K562 (cell line): ENCODE results near the gene RELL2. TPM values are rescaled to one million over a fixed set of nuclear protein-coding genes. Genes with fewer than 3 reads are reported as not detected.

Experiments
- GTF2F1 ChIP-seq: IDR thresholded peaks from 2 replicates; pipeline ENCODE4 v1.6.1; 2011; ENCODE audit warnings: low read depth, low read length, improper control_type of control experiment
- HDAC3 ChIP-seq: fragments of 450-650 bp; IDR thresholded peaks from 2 replicates; pipeline ENCODE4 v1.6.1; 2018; ENCODE audit warnings: borderline replicate concordance, mild to moderate bottlenecking, moderate library complexity; ENCODE audit not compliant: partially characterized antibody
- JUN ChIP-seq, 2 experiments: sonication (generic) in 1 of 2; formaldehyde crosslinking in 1 of 2; IDR thresholded peaks; 2 replicates each; pipeline versions ENCODE4 v1.6.1 to v1.8.0; 2012 to 2022; ENCODE audit warnings: borderline replicate concordance in 2 of 2, mild to moderate bottlenecking in 2 of 2, improper control_type of control experiment in 1 of 2, low read depth in 1 of 2, low read length in 1 of 2, missing genetic modification reagents in 1 of 2
- MAFF ChIP-seq: IDR thresholded peaks from 2 replicates; pipeline ENCODE4 v1.6.1; 2012; ENCODE audit warnings: low read length, improper control_type of control experiment
- RBBP5 ChIP-seq: fragments of 200-600 bp; sonication (generic); IDR thresholded peaks from 2 replicates; pipeline ENCODE4 v1.6.1; 2012; ENCODE audit warnings: borderline replicate concordance, mild to moderate bottlenecking, low read length, control low read depth, inconsistent platforms; ENCODE audit not compliant: insufficient read depth, poor library complexity, severe bottlenecking
- RCOR1 ChIP-seq, 2 experiments: IDR thresholded peaks; 2 replicates each; pipeline ENCODE4 v1.6.1; 2012; ENCODE audit warnings: low read depth in 2 of 2, low read length in 2 of 2, borderline replicate concordance in 1 of 2, improper control_type of control experiment in 1 of 2
- polyA plus RNA-seq, 8 experiments: library from polyadenylated mRNA; depleted of rRNA in 4 of 8; stranded (reverse) in 5 of 8; unstranded in 3 of 8; fragments of >200 nt; fragmentation: Nextera tagmentation in 2 of 8; fragmentation: Illumina TruSeq in 1 of 8; extraction: Ambion mirVana in 2 of 8; extraction: Trizol in 1 of 8; gene quantifications; 2 replicates each; pipeline versions ENCODE4 v1.2.1 to v1.2.3, GENCODE V29; 2011 to 2014; ENCODE audit warnings: inconsistent platforms in 1 of 8, missing spikeins in 1 of 8
- total RNA-seq, 7 experiments: library from RNA; depleted of rRNA in 6 of 7; stranded (reverse); fragments of >200 nt in 6 of 7; fragmentation: Illumina TruSeq in 2 of 7; extraction: Trizol in 2 of 7; gene quantifications; 2 replicates each; pipeline versions ENCODE4 v1.2.1 to v1.2.3, GENCODE V29; 2011 to 2021; ENCODE audit warnings: low replicate concordance in 1 of 7
- TF ChIP-seq, protein P1 (sequence below): sonication (generic); formaldehyde crosslinking; IDR thresholded peaks from 2 replicates; pipeline ENCODE4 v1.8.0; 2022; ENCODE audit warnings: mild to moderate bottlenecking, missing genetic modification reagents
- TF ChIP-seq, protein P2 (sequence below): fragments of 150-350 bp; IDR thresholded peaks from 2 replicates; pipeline ENCODE4 v1.6.1; 2014; ENCODE audit warnings: low read depth, mild to moderate bottlenecking, low read length, borderline replicate concordance

The RELL2 gene
- total and polyA plus RNA-seq, 9 of the 15 experiments (the other 6 are each of a cell fraction or from before 2014, with no cell fraction given), result 0.06 to 36.0 (median 14.3) TPM

DNA sequence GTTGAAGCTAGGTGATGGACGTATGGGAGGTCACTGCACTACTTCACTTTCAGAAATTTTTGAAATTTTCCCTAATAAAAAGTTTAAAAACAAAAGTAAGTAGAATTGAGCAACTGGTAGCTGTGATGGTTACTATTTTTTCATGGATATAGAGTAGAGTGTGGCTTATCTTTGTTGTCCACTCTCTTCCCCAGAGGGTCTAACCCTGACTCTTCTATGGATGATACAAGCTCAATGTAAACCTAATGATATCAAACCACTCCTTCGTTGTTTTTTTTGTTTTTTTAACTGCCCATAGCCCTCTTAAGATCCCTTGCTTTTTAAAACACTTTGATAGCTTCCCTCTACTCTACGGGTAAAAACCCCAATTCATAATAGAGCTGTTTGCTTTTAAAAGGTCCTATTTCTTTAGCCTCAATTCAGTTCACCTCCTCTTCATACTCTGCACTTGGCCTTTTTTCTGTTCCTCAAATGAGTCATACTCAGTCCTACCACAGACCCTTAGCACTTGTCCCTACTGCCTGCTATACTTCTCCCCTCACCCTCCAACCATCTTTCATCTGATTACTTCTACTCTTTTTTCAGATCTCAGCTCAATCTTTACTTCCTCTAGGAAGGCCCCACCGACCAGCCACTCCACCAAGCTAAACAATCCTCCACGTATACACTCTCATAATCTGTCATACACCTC, 2.8 kb upstream of the RELL2 start (continued):
- TF ChIP-seq, protein P1, sequence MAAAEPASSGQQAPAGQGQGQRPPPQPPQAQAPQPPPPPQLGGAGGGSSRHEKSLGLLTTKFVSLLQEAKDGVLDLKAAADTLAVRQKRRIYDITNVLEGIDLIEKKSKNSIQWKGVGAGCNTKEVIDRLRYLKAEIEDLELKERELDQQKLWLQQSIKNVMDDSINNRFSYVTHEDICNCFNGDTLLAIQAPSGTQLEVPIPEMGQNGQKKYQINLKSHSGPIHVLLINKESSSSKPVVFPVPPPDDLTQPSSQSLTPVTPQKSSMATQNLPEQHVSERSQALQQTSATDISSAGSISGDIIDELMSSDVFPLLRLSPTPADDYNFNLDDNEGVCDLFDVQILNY (CRISPR knock-in tag), result no peak
- TF ChIP-seq RBBP5 (no peak), HDAC3 (no peak), JUN (IDR thresholded peaks at IDR 0.05; ENCODE audit: borderline replicate concordance, low read depth, low read length) (peak; percentile 59; the same call in 1 of the 2 replicates), JUN (CRISPR knock-in tag; IDR thresholded peaks at IDR 0.05; ENCODE audit: borderline replicate concordance) (no peak), GTF2F1 (no peak), MAFF (no peak), RCOR1 (IDR thresholded peaks at IDR 0.05; ENCODE audit: borderline replicate concordance in 1 of 2, low read depth in 2 of 2, low read length in 2 of 2) (peak in 1 of 2 experiments; percentile 27; a peak in 1 of 4 replicates)
- TF ChIP-seq, protein P2, sequence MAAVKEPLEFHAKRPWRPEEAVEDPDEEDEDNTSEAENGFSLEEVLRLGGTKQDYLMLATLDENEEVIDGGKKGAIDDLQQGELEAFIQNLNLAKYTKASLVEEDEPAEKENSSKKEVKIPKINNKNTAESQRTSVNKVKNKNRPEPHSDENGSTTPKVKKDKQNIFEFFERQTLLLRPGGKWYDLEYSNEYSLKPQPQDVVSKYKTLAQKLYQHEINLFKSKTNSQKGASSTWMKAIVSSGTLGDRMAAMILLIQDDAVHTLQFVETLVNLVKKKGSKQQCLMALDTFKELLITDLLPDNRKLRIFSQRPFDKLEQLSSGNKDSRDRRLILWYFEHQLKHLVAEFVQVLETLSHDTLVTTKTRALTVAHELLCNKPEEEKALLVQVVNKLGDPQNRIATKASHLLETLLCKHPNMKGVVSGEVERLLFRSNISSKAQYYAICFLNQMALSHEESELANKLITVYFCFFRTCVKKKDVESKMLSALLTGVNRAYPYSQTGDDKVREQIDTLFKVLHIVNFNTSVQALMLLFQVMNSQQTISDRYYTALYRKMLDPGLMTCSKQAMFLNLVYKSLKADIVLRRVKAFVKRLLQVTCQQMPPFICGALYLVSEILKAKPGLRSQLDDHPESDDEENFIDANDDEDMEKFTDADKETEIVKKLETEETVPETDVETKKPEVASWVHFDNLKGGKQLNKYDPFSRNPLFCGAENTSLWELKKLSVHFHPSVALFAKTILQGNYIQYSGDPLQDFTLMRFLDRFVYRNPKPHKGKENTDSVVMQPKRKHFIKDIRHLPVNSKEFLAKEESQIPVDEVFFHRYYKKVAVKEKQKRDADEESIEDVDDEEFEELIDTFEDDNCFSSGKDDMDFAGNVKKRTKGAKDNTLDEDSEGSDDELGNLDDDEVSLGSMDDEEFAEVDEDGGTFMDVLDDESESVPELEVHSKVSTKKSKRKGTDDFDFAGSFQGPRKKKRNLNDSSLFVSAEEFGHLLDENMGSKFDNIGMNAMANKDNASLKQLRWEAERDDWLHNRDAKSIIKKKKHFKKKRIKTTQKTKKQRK, result no peak
